H1 (cell line): ENCODE results near the gene THTPA. TPM values are rescaled to one million over a fixed set of nuclear protein-coding genes. Genes with fewer than 3 reads are reported as not detected.

Source experiments
- polyA plus RNA-seq, 7 experiments: library from polyadenylated mRNA; depleted of rRNA in 3 of 7; stranded (reverse) in 5 of 7; unstranded in 2 of 7; fragments of >200 nt in 5 of 7; fragments of 200-250 nt in 2 of 7; gene quantifications; 1 replicate in 5 of 7; 2 replicates in 1 of 7; 4 replicates in 1 of 7; pipeline versions ENCODE4 v1.2.1 to v1.2.3, GENCODE V29; 2011 to 2013; ENCODE audit warnings: missing spikeins in 2 of 7, mixed read lengths in 2 of 7
- total RNA-seq: library from RNA; stranded (reverse); fragmentation: NEBNext Ultra II Directional; extraction: Animal tissue kit (Norgen Biotek cat#: 25700); gene quantifications from 2 replicates; pipeline ENCODE4 v1.2.1, GENCODE V29; 2021
- TF ChIP-seq, protein P1 (sequence below): fragments of 300-600 bp; sonication (generic); IDR thresholded peaks from 2 replicates; pipeline ENCODE4 v1.7.1; 2012; ENCODE audit warnings: low read length, moderate library complexity, mild to moderate bottlenecking, inconsistent platforms; ENCODE audit not compliant: insufficient replicate concordance

Gene THTPA
- total and polyA plus RNA-seq, 2 of the 8 experiments (the other 6 are each of a cell fraction or from before 2014, with no cell fraction given), result 16.6 to 19.0 TPM

DNA sequence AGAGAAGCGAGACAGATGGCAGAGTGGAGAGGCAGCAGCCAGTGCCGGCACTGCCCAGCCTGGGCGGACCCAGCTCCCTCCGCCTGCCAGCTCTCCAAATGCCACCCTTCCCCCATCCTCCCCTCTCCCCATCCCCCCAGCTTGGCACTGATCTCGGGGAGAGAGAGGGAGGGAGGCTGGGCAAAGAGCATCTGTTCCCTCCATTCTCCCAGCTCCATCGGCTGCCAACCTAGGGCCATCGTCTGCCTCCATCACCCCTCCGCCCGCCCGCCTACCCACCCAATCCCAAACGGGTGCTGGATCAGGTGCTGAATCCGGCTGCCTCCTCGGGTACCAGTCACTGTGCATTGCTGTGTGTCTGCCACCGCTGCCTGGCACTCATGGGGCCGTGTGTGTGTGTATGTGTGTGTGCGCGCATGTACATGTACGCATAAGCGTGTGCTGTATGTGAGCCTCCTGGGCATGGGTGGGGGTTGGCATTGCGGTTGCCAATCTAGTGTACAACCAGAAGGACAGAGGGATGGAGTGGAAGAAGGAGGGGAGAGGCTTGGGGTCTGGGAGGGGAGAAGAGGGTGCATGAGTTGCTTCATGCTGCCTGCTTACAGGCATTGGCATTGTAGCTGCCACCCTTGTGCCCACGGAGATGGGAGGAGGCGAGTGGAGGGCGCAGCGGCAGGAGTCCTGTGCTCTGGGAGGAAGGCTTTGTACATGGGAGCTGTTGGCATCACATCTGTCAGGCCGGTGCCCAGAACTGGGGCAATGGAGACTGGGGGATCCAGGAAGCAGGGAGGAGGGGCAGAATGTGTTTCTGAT lies 42.9 kb upstream of the THTPA start (continued):
- TF ChIP-seq, protein P1, sequence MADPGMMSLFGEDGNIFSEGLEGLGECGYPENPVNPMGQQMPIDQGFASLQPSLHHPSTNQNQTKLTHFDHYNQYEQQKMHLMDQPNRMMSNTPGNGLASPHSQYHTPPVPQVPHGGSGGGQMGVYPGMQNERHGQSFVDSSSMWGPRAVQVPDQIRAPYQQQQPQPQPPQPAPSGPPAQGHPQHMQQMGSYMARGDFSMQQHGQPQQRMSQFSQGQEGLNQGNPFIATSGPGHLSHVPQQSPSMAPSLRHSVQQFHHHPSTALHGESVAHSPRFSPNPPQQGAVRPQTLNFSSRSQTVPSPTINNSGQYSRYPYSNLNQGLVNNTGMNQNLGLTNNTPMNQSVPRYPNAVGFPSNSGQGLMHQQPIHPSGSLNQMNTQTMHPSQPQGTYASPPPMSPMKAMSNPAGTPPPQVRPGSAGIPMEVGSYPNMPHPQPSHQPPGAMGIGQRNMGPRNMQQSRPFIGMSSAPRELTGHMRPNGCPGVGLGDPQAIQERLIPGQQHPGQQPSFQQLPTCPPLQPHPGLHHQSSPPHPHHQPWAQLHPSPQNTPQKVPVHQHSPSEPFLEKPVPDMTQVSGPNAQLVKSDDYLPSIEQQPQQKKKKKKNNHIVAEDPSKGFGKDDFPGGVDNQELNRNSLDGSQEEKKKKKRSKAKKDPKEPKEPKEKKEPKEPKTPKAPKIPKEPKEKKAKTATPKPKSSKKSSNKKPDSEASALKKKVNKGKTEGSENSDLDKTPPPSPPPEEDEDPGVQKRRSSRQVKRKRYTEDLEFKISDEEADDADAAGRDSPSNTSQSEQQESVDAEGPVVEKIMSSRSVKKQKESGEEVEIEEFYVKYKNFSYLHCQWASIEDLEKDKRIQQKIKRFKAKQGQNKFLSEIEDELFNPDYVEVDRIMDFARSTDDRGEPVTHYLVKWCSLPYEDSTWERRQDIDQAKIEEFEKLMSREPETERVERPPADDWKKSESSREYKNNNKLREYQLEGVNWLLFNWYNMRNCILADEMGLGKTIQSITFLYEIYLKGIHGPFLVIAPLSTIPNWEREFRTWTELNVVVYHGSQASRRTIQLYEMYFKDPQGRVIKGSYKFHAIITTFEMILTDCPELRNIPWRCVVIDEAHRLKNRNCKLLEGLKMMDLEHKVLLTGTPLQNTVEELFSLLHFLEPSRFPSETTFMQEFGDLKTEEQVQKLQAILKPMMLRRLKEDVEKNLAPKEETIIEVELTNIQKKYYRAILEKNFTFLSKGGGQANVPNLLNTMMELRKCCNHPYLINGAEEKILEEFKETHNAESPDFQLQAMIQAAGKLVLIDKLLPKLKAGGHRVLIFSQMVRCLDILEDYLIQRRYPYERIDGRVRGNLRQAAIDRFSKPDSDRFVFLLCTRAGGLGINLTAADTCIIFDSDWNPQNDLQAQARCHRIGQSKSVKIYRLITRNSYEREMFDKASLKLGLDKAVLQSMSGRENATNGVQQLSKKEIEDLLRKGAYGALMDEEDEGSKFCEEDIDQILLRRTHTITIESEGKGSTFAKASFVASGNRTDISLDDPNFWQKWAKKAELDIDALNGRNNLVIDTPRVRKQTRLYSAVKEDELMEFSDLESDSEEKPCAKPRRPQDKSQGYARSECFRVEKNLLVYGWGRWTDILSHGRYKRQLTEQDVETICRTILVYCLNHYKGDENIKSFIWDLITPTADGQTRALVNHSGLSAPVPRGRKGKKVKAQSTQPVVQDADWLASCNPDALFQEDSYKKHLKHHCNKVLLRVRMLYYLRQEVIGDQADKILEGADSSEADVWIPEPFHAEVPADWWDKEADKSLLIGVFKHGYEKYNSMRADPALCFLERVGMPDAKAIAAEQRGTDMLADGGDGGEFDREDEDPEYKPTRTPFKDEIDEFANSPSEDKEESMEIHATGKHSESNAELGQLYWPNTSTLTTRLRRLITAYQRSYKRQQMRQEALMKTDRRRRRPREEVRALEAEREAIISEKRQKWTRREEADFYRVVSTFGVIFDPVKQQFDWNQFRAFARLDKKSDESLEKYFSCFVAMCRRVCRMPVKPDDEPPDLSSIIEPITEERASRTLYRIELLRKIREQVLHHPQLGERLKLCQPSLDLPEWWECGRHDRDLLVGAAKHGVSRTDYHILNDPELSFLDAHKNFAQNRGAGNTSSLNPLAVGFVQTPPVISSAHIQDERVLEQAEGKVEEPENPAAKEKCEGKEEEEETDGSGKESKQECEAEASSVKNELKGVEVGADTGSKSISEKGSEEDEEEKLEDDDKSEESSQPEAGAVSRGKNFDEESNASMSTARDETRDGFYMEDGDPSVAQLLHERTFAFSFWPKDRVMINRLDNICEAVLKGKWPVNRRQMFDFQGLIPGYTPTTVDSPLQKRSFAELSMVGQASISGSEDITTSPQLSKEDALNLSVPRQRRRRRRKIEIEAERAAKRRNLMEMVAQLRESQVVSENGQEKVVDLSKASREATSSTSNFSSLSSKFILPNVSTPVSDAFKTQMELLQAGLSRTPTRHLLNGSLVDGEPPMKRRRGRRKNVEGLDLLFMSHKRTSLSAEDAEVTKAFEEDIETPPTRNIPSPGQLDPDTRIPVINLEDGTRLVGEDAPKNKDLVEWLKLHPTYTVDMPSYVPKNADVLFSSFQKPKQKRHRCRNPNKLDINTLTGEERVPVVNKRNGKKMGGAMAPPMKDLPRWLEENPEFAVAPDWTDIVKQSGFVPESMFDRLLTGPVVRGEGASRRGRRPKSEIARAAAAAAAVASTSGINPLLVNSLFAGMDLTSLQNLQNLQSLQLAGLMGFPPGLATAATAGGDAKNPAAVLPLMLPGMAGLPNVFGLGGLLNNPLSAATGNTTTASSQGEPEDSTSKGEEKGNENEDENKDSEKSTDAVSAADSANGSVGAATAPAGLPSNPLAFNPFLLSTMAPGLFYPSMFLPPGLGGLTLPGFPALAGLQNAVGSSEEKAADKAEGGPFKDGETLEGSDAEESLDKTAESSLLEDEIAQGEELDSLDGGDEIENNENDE, result no peak
